ENCODE results near the gene SUCLA2.

- TF ChIP-seq MLX (CRISPR knock-in tag; conservative IDR thresholded peaks at IDR 0.05) = no peak
- TF ChIP-seq RFX5 (IDR thresholded peaks at IDR 0.05; ENCODE audit: low read depth, low read length) = no peak
- TF ChIP-seq BCLAF1 (IDR thresholded peaks at IDR 0.05; ENCODE audit: borderline replicate concordance in 1 of 2, control insufficient read depth in 1 of 2, low read depth in 2 of 2, low read length in 1 of 2) = no peak
- no peak for TF ChIP-seq RNF219 (CRISPR knock-in tag; IDR thresholded peaks at IDR 0.05)
- no peak for TF ChIP-seq PATZ1 (CRISPR knock-in tag; IDR thresholded peaks at IDR 0.05; ENCODE audit: borderline replicate concordance)
- TF ChIP-seq BMI1 (IDR thresholded peaks at IDR 0.05; ENCODE audit: low read length) = no peak
- no peak for TF ChIP-seq IFI16 (CRISPR knock-in tag; IDR thresholded peaks at IDR 0.05)
- TF ChIP-seq ELF4 (CRISPR knock-in tag; IDR thresholded peaks at IDR 0.05) = no peak
- TF ChIP-seq MITF (IDR thresholded peaks at IDR 0.05) = no peak
- TF ChIP-seq FOXK2 (conservative IDR thresholded peaks at IDR 0.05 in 1 of 2, IDR thresholded peaks at IDR 0.05 in 1 of 2; ENCODE audit: low read depth in 2 of 2) = no peak
- no peak for TF ChIP-seq ATF2 (CRISPR knock-in tag; IDR thresholded peaks at IDR 0.05)
Measured at GRCh38 chr13:47983070-47983469, 18.0 kb downstream of the SUCLA2 start.

Measured in K562 (cell line).